HTERT RPE-1 (cell line): ENCODE data around the gene PKP4.
"Not testable (repeated sequence)": the region's sequence is repeated elsewhere in the genome, so short reads cannot be mapped to it uniquely, and the experiment has no call there.

Source experiments
- in situ Hi-C: fragments of 300-500 bp; cut with MboI; formaldehyde crosslinking; loops from 4 replicates; pipeline ENCODE4 v1.14.3; 2020; ENCODE audit warnings: low sequenced_read_pairs

PKP4 gene

GRCh38 chr2:158456309-158457066 lies at the start of gene PKP4, which contains the start of gene CCDC148:
Gene PKP4, plus strand, starts transcription at chr2:158456952. Its CDS starts 76,233 bp downstream, at chr2:158533185.
Gene CCDC148, minus strand, starts transcription at chr2:158456753. Its CDS starts 314 bp downstream, at chr2:158456439.
- in situ Hi-C loops, result no loop called here

GRCh38 chr2:158407031-158407430 lies 49.7 kb upstream of the PKP4 start:
- in situ Hi-C loops, result no loop called here

GRCh38 chr2:158410132-158410531 lies 46.6 kb upstream of the PKP4 start:
- in situ Hi-C loops, result no loop called here

GRCh38 chr2:158411748-158412147 lies 45.0 kb upstream of the PKP4 start:
- in situ Hi-C loops, result no loop called here

- in situ Hi-C loops, result no loop called here
Observed at GRCh38 chr2:158412206-158412605, 44.5 kb upstream of the PKP4 start.

GRCh38 chr2:158413581-158413980 lies 43.2 kb upstream of the PKP4 start:
- in situ Hi-C loops, result no loop called here

GRCh38 chr2:158414538-158414937 lies 42.2 kb upstream of the PKP4 start:
- in situ Hi-C loops, result no loop called here

- in situ Hi-C loops, result no loop called here
Observed at GRCh38 chr2:158432117-158432516, 24.6 kb upstream of the PKP4 start.

- in situ Hi-C loops, result not testable (repeated sequence)
Observed at GRCh38 chr2:158433716-158434115, 23.0 kb upstream of the PKP4 start.

GRCh38 chr2:158439062-158439461 lies 17.7 kb upstream of the PKP4 start:
- in situ Hi-C loops, result not testable (repeated sequence)

- in situ Hi-C loops, result no loop called here
Observed at GRCh38 chr2:158443606-158444005, 13.1 kb upstream of the PKP4 start.

- in situ Hi-C loops, result no loop called here
Observed at GRCh38 chr2:158457092-158457825, 507 bp downstream of the PKP4 start.

- in situ Hi-C loops, result no loop called here
Observed at GRCh38 chr2:158457826-158458616, 1.3 kb downstream of the PKP4 start.

- in situ Hi-C loops, result no loop called here
Observed at GRCh38 chr2:158458617-158458920, 1.8 kb downstream of the PKP4 start.

- in situ Hi-C loops, result no loop called here
Observed at GRCh38 chr2:158459161-158460003, 2.6 kb downstream of the PKP4 start.

GRCh38 chr2:158460632-158461297 lies 4.0 kb downstream of the PKP4 start:
- in situ Hi-C loops, result no loop called here

GRCh38 chr2:158463496-158464095 lies 6.8 kb downstream of the PKP4 start:
- in situ Hi-C loops, result no loop called here

GRCh38 chr2:158464426-158465281 lies 7.9 kb downstream of the PKP4 start:
- in situ Hi-C loops, result no loop called here

GRCh38 chr2:158467248-158467647 lies 10.5 kb downstream of the PKP4 start:
- in situ Hi-C loops, result no loop called here
